HepG2 (cell line): ENCODE measurements around the gene DIPK1B. TPM values are rescaled to one million over a fixed set of nuclear protein-coding genes. Genes with fewer than 3 reads are reported as not detected.

Experiments used
- AGO2 ChIP-seq: fragments of 200-400 bp; formaldehyde crosslinking; optimal IDR thresholded peaks from 2 replicates; pipeline ENCODE3; 2017; ENCODE audit warnings: mild to moderate bottlenecking, low read depth, low read length, moderate library complexity
- GLI4 ChIP-seq: sonication (generic); formaldehyde crosslinking; IDR thresholded peaks from 2 replicates; pipeline ENCODE4 v1.5.1; 2020; ENCODE audit warnings: missing genetic modification reagents, mild to moderate bottlenecking, moderate library complexity, borderline replicate concordance
- HNRNPK ChIP-seq: fragments of 200-400 bp; formaldehyde crosslinking; IDR thresholded peaks from 2 replicates; pipeline ENCODE4 v1.6.1; 2018; ENCODE audit warnings: low read length, low read depth, moderate library complexity, mild to moderate bottlenecking; ENCODE audit not compliant: poor library complexity, severe bottlenecking
- NFRKB ChIP-seq: fragments of 450-650 bp; IDR thresholded peaks from 2 replicates; pipeline ENCODE4 v1.6.1; 2017
- PAF1 ChIP-seq: IDR thresholded peaks from 2 replicates; pipeline ENCODE4 v1.6.1; 2016; ENCODE audit warnings: missing genetic modification reagents, missing compliant biosample characterization
- PAX8 ChIP-seq: sonication (generic); formaldehyde crosslinking; IDR thresholded peaks from 2 replicates; pipeline ENCODE4 v1.8.0; 2022; ENCODE audit warnings: mild to moderate bottlenecking, missing genetic modification reagents, borderline replicate concordance
- TEAD2 ChIP-seq: sonication (generic); formaldehyde crosslinking; IDR thresholded peaks from 2 replicates; pipeline ENCODE4 v1.9.0; 2021; ENCODE audit warnings: missing genetic modification reagents
- TOE1 ChIP-seq: sonication (generic); formaldehyde crosslinking; IDR thresholded peaks from 2 replicates; pipeline ENCODE4 v1.4.0; 2020; ENCODE audit warnings: mild to moderate bottlenecking, missing genetic modification reagents
- WIZ ChIP-seq: sonication (generic); formaldehyde crosslinking; IDR thresholded peaks from 2 replicates; pipeline ENCODE4 v1.5.1; 2020; ENCODE audit warnings: mild to moderate bottlenecking, missing genetic modification reagents
- ZFP62 ChIP-seq: sonication (generic); formaldehyde crosslinking; IDR thresholded peaks from 2 replicates; pipeline ENCODE4 v1.4.0; 2020; ENCODE audit warnings: missing genetic modification reagents
- ZFY ChIP-seq: sonication (generic); formaldehyde crosslinking; IDR thresholded peaks from 2 replicates; pipeline ENCODE4 v1.4.0; 2020; ENCODE audit warnings: missing genetic modification reagents
- ZNF121 ChIP-seq: sonication (generic); formaldehyde crosslinking; IDR thresholded peaks from 2 replicates; pipeline ENCODE4 v1.5.0; 2020; ENCODE audit warnings: mild to moderate bottlenecking, missing genetic modification reagents
- ZNF468 ChIP-seq: sonication (generic); formaldehyde crosslinking; IDR thresholded peaks from 2 replicates; pipeline ENCODE4 v1.8.0; 2022; ENCODE audit warnings: mild to moderate bottlenecking, moderate library complexity, missing genetic modification reagents
- ZNF563 ChIP-seq: sonication (generic); formaldehyde crosslinking; IDR thresholded peaks from 2 replicates; pipeline ENCODE4 v1.8.0; 2022; ENCODE audit warnings: mild to moderate bottlenecking, moderate library complexity, missing genetic modification reagents
- polyA plus RNA-seq, 8 experiments: library from polyadenylated mRNA; depleted of rRNA in 3 of 8; stranded (reverse) in 7 of 8; unstranded in 1 of 8; fragments of >200 nt; fragmentation: Illumina TruSeq in 4 of 8; extraction: Trizol in 4 of 8; gene quantifications; 2 replicates each; pipeline versions ENCODE4 v1.2.1 to v1.2.3, GENCODE V29; 2011 to 2016; ENCODE audit warnings: low read depth in 4 of 8, missing spikeins in 1 of 8, mixed read lengths in 1 of 8; ENCODE audit not compliant: insufficient read depth in 1 of 8
- total RNA-seq, 5 experiments: library from RNA; depleted of rRNA; stranded (reverse); fragments of >200 nt; fragmentation: Illumina TruSeq; extraction: Trizol; gene quantifications; 2 replicates each; pipeline ENCODE4 v1.2.3, GENCODE V29; 2016; ENCODE audit warnings: low read depth in 1 of 5
- TF ChIP-seq, protein P1 (sequence below): sonication (generic); formaldehyde crosslinking; IDR thresholded peaks from 2 replicates; pipeline ENCODE4 v1.5.0; 2020; ENCODE audit warnings: missing genetic modification reagents
- TF ChIP-seq, protein P2 (sequence below): sonication (generic); formaldehyde crosslinking; IDR thresholded peaks from 2 replicates; pipeline ENCODE4 v1.5.0; 2020; ENCODE audit warnings: mild to moderate bottlenecking, missing genetic modification reagents, borderline replicate concordance
- TF ChIP-seq, protein P3 (sequence below): sonication (generic); formaldehyde crosslinking; IDR thresholded peaks from 2 replicates; pipeline ENCODE4 v1.4.0; 2020; ENCODE audit warnings: missing genetic modification reagents; ENCODE audit errors: not compliant biosample characterization
- TF ChIP-seq, protein P4 (sequence below): IDR thresholded peaks from 2 replicates; pipeline ENCODE4 v1.6.1; 2018; ENCODE audit warnings: missing genetic modification reagents, mild to moderate bottlenecking, missing compliant biosample characterization
- TF ChIP-seq, protein P5 (sequence below), 2 experiments: fragments of 450-650 bp in 1 of 2; sonication (generic) in 1 of 2; formaldehyde crosslinking; IDR thresholded peaks; 2 replicates each; pipeline versions ENCODE4 v1.5.0 to v1.8.0; 2020 to 2022; ENCODE audit warnings: mild to moderate bottlenecking in 1 of 2, missing genetic modification reagents in 1 of 2

The DIPK1B gene
- total and polyA plus RNA-seq, 2 of the 13 experiments (the other 11 are each of a cell fraction or from before 2014, with no cell fraction given): 0.18 to 3.9 TPM

DNA sequence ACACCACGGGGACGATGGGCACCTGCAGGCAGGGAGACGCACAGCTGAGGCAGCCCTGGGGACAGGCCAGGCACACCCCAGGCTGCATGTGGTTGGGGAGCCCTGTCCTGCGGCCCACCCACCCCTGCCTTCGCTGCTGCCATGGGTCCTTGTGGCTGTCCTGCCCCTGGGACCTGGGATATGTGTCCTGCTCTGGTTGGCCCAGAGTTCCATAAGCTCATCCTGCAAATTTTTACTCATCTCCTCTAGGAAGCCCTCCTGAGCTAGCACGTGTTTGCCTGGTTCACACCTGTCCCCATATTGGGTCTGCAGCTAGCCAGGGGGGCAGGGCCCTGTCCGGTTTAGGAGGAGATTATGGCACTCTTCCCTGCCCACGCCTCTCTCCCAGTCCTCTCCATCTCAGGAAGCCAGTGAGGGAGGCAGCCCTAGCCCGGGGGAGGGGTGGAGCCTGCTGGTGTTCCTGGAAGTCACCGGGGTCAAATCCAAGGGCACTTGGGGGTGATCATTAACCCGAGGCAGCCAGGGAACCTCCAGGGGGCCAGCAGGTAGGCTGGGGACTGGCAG lies 37.5 kb upstream of the DIPK1B start (continued):
- TF ChIP-seq AGO2: no peak
- no peak for TF ChIP-seq NFRKB
- TF ChIP-seq, protein P1, sequence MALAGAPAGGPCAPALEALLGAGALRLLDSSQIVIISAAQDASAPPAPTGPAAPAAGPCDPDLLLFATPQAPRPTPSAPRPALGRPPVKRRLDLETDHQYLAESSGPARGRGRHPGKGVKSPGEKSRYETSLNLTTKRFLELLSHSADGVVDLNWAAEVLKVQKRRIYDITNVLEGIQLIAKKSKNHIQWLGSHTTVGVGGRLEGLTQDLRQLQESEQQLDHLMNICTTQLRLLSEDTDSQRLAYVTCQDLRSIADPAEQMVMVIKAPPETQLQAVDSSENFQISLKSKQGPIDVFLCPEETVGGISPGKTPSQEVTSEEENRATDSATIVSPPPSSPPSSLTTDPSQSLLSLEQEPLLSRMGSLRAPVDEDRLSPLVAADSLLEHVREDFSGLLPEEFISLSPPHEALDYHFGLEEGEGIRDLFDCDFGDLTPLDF (CRISPR knock-in tag): no peak
- TF ChIP-seq ZNF468 (CRISPR knock-in tag): no peak
- no peak for TF ChIP-seq HNRNPK
- TF ChIP-seq, protein P2, sequence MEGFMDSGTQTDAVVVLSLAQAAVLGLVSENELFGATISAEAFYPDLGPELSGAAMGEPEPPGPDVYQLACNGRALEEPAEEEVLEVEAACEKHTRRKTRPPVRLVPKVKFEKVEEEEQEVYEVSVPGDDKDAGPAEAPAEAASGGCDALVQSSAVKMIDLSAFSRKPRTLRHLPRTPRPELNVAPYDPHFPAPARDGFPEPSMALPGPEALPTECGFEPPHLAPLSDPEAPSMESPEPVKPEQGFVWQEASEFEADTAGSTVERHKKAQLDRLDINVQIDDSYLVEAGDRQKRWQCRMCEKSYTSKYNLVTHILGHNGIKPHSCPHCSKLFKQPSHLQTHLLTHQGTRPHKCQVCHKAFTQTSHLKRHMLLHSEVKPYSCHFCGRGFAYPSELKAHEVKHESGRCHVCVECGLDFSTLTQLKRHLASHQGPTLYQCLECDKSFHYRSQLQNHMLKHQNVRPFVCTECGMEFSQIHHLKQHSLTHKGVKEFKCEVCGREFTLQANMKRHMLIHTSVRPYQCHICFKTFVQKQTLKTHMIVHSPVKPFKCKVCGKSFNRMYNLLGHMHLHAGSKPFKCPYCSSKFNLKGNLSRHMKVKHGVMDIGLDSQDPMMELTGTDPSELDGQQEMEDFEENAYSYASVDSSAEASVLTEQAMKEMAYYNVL (CRISPR knock-in tag): no peak
- no peak for TF ChIP-seq PAX8 (CRISPR knock-in tag)
- TF ChIP-seq TEAD2 (CRISPR knock-in tag): no peak
- TF ChIP-seq ZFY: no peak
- TF ChIP-seq ZNF563 (CRISPR knock-in tag): no peak
- TF ChIP-seq, protein P3, sequence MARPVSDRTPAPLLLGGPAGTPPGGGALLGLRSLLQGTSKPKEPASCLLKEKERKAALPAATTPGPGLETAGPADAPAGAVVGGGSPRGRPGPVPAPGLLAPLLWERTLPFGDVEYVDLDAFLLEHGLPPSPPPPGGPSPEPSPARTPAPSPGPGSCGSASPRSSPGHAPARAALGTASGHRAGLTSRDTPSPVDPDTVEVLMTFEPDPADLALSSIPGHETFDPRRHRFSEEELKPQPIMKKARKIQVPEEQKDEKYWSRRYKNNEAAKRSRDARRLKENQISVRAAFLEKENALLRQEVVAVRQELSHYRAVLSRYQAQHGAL: no peak
- TF ChIP-seq, protein P4, sequence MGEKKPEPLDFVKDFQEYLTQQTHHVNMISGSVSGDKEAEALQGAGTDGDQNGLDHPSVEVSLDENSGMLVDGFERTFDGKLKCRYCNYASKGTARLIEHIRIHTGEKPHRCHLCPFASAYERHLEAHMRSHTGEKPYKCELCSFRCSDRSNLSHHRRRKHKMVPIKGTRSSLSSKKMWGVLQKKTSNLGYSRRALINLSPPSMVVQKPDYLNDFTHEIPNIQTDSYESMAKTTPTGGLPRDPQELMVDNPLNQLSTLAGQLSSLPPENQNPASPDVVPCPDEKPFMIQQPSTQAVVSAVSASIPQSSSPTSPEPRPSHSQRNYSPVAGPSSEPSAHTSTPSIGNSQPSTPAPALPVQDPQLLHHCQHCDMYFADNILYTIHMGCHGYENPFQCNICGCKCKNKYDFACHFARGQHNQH: peak; percentile 29; the same call in 1 of the 2 replicates
- TF ChIP-seq WIZ (CRISPR knock-in tag): no peak
- no peak for TF ChIP-seq ZNF121 (CRISPR knock-in tag)
- TF ChIP-seq, protein P5, sequence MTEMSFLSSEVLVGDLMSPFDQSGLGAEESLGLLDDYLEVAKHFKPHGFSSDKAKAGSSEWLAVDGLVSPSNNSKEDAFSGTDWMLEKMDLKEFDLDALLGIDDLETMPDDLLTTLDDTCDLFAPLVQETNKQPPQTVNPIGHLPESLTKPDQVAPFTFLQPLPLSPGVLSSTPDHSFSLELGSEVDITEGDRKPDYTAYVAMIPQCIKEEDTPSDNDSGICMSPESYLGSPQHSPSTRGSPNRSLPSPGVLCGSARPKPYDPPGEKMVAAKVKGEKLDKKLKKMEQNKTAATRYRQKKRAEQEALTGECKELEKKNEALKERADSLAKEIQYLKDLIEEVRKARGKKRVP (CRISPR knock-in tag; IDR thresholded peaks at IDR 0.05): no peak
- TF ChIP-seq PAF1 (CRISPR knock-in tag): no peak
- no peak for TF ChIP-seq GLI4 (CRISPR knock-in tag)
- TF ChIP-seq TOE1: no peak
- no peak for TF ChIP-seq ZFP62 (CRISPR knock-in tag)
